NCI-H510A (cell line): Measurements from ENCODE around the gene ALG6.
"Not testable (repeated sequence)": the region's sequence is repeated elsewhere in the genome, so short reads cannot be mapped to it uniquely, and the experiment has no call there.

Source experiments
- DNase-seq: peaks from one replicate; lab custom pipeline; 2025; lab: John Stamatoyannopoulos, UW

Gene ALG6

GRCh38 chr1:63328781-63329180, 38.6 kb upstream of the ALG6 start:
- DNase-seq, result no peak

- DNase-seq, result no peak
These were observed 37.7 kb upstream of the ALG6 start for GRCh38 chr1:63329621-63330330.

DNA sequence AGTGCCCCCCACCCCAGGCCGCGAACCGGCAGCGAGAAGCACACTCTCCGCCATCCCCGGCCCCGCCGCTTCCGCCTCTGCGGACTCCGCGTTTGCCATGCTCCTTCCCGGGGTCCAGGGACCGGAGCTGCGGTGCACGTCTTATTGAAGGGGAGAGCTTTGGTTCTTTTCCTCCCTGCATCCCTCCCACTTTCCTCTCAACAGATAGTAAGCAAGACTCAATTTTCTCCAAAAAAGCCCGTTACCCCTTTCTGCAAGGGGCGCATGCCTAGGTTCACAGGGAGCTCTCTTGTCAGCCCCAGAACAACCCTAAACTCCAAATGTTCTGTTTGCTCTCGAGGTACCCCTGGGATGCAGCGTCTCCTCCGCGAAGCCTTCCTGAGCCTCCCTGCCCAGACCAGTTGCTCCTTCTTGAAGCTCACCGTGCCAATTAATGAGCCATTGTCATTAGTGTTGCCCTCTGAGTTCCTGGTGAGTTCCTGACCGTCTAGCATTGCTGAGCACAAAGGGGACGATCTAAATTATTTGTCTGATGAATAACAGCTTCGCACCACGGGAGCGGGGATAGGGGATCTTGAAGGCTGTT, 37.0 kb upstream of the ALG6 start:
- no peak for DNase-seq

DNA sequence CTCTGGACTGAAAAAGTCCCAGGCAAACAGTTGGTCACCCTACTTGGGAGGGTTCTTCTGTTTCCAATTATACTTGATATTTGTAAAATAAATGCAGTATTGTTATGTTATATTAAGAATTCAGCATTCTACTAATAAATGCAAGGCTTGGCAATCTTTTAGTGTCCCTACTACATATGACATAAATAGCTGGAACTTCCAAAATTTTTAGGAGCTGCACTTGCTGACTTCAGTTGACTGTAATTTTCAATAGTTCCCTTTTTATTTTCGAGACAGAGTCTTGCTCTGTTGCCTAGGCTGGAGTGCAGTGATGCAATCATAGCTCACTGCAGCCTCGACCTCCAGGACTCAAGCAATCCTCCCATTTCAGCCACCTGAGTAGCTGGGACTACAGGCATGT, 25.0 kb upstream of the ALG6 start:
- no peak for DNase-seq

DNA sequence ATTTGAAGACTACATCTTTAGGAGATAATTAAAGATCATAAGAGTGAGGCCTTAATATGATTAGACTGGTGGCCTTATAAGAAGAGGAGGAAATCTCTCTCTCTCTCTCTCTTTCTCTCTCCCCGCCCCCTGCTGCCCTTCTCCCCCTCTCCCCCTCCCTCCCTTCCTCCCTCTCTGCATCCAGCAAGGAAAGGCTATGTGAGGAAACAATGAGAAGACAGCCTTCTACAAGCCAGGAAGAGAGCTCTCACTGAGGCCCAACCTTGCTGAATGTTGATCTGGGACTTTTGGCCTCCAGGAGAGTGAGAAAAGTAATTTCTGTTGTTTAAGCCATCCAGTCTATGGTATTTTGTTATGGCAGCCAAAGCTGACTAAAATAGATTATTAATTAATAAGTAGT, 23.5 kb upstream of the ALG6 start:
- no peak for DNase-seq

- peak; percentile 36 for DNase-seq
These were observed 17.1 kb upstream of the ALG6 start for GRCh38 chr1:63350320-63350719.

DNA sequence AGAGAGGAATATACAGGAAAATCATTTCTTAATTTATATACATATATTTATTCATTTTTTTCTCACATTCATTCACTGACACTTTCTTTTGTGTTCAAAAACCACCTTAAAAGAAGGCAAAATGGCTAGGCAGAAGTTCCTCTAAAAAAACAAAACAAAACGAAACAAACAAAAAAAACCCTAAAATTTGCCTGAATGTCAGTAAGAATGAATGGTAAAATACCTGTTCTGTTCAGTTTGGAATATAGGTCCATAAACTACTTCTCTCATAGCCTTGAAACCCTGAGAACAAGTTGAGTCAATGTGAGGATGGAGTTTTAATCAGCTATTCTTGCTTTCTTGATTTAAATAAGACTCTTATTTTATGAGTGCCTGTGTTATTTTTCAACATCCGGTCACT, 14.7 kb upstream of the ALG6 start:
- no peak for DNase-seq

DNA sequence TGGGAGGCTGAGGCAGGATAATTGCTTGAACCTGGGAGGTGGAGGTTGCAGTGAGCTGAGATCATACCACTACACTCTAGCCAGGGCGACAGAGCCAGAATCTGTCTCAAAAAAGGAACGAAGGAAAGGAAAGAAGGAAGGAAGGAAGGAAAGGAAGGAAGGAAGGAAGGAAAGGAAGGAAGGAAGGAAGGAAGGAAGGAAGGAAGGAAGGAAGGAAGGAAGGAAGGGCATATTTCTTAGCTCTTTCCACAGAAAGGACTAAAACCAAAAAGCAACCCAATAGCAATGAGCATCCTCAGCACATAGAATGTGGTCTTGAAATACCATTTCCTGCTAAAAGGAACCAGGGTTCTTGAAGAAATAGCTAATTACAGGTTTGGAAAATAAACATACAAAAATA, 11.2 kb upstream of the ALG6 start:
- DNase-seq, result not testable (repeated sequence)

GRCh38 chr1:63359561-63359960, 7.9 kb upstream of the ALG6 start:
- no peak for DNase-seq

GRCh38 chr1:63362073-63362472, 5.4 kb upstream of the ALG6 start:
- no peak for DNase-seq

- no peak for DNase-seq
These were observed 4.8 kb upstream of the ALG6 start for GRCh38 chr1:63362578-63362977.

DNA sequence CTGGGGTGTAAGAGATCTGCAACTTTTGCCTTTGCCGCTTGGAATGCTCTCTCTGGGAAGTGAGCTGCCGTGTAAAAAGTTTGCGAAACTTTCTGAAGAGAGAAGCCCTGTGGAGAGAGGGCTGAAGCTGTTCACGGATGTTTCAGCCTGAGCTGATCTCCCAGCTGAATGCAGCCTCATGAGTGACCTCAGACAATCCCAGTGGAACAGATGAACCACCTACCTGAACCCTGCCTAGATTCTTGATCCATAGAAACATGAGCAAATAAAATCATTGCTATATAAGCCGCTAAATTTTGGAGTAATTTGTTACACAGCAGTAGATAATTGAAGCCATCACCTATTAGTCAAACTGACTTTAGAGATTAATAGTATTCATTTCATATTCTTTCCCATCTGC, 4.4 kb upstream of the ALG6 start:
- no peak for DNase-seq

GRCh38 chr1:63366908-63367214, 566 bp upstream of the ALG6 start:
- no peak for DNase-seq

GRCh38 chr1:63368131-63368530, 704 bp downstream of the ALG6 start:
- no peak for DNase-seq

DNA sequence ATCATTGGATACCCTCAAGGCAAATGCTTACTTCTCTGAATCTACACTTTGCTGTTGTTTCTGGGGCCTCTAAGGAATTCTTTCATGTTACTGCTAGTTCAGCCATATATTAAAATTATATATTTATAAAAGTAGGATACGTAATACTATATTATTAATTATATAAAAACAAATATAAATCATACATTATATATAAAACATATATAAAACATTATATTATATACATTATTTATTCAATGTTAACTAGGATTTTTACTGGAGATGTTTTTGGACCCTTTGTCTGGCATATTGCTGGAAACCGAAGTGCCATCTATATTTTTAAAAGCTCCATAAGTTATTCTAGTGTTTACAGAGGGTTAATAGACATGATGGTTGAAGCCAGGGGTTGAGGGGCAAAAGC, 12.2 kb downstream of the ALG6 start:
- DNase-seq, result no peak

DNA sequence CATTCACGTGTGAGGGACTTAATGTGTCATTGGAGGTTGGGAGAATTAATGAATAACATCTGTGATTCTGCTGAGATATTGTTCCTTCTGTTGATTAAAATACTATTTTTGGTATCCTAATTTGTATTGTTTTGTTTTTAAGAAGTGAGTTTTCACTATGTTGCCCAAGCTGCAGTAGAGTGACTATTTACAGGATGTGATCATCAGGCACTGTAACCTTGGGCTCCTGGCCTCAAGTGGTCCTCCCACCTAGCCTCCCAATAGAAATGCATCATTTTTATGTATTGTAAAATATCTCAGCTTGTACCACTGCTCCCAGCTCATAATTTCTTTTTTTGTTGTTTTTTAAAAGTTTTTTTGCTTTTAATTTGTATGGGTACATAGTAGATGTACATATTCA, 14.3 kb downstream of the ALG6 start:
- DNase-seq, result no peak

DNA sequence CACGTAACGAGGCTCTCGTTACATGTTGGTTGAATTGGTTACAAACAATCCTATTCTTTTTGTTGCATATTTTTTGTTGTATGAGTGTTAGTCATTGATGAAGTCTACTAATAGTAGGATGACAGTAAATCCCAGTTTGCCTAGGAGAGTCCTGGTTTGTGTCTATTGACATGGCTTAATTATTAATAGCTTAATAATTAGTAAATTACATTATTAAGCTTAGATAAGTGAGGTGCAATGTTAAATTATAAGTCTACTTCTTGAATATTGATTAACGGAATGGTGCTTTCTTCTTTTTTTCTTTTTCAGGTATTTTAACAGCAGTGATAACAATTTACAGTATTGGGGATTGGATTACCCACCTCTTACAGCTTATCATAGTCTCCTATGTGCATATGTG, 34.5 kb downstream of the ALG6 start:
- no peak for DNase-seq

DNA sequence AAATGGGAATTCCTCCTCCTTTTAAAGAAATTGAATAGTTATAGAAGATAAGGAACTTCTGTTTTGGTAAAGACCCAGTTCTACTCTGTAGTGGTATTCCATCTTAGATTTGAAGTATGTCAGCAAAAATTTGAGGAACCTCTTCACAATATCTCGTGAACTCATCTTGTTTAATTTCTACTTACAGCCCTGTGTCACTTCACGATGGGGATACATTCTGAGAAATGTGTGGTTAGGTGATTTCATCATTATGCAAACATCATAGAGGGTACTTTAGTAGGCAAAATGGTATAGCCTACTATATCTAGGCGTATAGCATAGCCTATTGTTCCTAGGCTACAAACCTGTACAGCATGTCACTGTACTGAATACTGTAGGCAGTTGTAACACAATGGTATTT, 36.0 kb downstream of the ALG6 start:
- peak; percentile 5 for DNase-seq

DNA sequence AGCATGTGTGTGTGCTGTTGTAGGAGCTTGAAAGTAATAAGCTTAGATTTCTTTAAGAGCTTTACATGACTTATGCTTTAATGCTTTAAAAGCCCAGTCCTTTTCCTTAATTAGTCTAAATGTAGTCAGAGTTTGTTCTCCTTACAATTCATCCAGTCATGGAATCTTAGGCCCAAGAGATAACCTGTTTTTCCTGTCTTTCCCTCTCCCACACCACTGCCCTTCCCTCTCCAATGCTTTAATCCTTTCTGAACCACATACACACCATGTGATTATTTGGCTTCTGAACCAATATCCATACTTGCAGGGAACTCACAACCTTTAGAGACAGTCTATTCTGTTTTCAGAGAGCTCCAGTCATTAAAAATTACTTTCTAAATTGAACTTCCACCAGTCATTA, 37.6 kb downstream of the ALG6 start:
- no peak for DNase-seq

DNA sequence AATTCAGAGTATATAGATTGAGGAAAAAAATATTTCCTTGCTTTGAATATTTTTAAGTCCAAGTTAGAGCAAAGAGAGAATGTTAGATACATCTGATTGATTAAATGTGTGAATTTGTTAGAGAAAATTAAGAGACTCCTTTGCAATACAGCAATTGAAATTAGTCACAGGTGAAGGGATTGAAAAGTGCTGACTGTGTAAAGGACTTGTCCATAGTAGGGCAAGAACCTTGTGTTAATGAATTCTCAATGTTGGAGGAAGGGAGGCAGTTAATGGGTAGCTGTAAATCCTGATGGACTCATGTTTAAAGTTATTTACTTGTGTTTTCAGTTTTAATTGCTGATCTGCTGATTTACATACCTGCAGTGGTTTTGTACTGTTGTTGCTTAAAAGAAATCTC, 38.6 kb downstream of the ALG6 start:
- no peak for DNase-seq

DNA sequence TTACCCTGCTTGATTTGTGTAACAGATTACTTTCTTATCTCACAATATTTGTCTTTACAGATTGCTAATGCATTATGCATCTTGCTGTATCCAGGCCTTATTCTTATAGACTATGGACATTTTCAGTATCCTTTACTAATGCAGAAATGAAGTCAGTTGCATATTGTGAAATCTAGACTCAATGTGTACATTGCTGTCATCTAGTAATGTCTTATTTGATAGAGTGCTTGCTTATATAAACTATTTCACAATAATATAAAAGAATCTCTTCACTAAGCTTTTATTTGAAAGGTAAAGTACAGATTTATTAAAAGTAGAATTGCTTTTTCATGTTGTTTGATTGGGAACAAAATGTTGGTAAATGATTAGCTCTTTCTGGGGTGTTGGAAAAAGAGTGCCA, 39.6 kb downstream of the ALG6 start:
- no peak for DNase-seq

DNA sequence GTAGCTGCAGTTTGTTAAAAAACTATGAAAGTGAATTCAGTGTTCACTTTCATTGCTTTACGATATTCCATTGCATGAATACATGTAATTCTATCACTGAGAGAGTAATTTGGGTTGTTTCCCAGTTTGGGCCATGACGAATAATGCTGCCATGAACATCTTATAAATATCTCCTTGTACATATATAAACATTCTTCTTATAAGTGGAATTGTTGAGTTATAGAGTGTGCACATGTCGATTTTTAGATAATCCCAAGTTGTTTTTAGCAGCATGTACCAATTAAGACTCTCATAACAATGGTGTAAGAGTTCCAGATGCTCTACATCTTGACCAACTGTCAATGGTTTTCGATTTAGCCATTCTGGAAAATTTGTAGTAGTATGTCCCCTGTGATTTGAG, 40.9 kb downstream of the ALG6 start:
- no peak for DNase-seq

- no peak for DNase-seq
These were observed 43.6 kb downstream of the ALG6 start for GRCh38 chr1:63411066-63411465.

- DNase-seq, result no peak
These were observed 46.0 kb downstream of the ALG6 start for GRCh38 chr1:63413394-63413793.
